ENCODE measurements around the gene DVL3.

DNA sequence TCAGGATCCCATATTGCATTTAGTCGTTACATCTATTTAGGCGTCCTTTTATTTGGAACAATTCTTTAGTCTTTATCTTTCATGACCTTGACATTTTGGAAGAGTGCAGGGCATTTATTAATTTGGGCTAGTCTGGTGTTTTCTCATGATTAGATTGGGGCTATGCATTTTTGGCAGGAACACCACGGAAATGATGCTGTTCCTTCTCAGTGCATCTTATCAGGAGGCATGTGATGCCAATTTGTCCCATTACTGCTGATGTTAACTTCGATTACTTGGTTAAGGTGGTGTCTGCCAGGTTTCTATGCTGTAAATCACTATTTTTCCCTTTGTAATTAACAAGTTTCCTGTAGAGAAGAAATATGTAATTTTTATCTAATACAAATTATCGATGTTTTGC, 56.1 kb downstream of the DVL3 start:
- TF ChIP-seq REST (IDR thresholded peaks at IDR 0.05; ENCODE audit: low read depth, low read length) (no peak), POLR2A (IDR thresholded peaks at IDR 0.05; ENCODE audit: low read depth, low read length) (no peak)
